Measurements from ENCODE around the gene SVIL.
"Not testable (repeated sequence)": the region's sequence is repeated elsewhere in the genome, so short reads cannot be mapped to it uniquely, and the experiment has no call there.

SVIL gene

DNA sequence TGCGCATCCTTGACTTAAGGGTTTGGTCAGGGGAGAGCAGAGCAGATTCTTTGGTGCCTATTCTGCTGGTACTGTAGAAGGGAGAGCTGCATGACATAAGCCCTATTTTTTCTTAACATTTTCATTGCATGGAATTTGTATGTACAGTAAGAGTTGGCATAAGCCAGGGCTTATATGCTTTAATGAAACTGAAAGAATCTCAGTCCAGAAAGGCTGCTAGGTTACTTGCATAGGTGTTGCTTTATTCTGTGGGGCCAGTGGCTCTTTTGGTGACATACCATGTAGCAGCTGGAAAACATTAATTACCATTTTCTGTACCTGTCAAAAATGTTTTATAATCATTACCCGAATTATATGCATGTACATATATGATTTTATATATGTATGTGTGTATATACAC, 193.8 kb downstream of the SVIL start:
- no peak overlapping the region for H3K4me3 ChIP-seq (ENCODE audit: low read depth, low read length)
- no peak for DNase-seq (ENCODE audit: low read depth)
- TF ChIP-seq, protein P1, sequence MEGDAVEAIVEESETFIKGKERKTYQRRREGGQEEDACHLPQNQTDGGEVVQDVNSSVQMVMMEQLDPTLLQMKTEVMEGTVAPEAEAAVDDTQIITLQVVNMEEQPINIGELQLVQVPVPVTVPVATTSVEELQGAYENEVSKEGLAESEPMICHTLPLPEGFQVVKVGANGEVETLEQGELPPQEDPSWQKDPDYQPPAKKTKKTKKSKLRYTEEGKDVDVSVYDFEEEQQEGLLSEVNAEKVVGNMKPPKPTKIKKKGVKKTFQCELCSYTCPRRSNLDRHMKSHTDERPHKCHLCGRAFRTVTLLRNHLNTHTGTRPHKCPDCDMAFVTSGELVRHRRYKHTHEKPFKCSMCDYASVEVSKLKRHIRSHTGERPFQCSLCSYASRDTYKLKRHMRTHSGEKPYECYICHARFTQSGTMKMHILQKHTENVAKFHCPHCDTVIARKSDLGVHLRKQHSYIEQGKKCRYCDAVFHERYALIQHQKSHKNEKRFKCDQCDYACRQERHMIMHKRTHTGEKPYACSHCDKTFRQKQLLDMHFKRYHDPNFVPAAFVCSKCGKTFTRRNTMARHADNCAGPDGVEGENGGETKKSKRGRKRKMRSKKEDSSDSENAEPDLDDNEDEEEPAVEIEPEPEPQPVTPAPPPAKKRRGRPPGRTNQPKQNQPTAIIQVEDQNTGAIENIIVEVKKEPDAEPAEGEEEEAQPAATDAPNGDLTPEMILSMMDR (conservative IDR thresholded peaks at IDR 0.05; ENCODE audit: low read depth, low read length): no peak

DNA sequence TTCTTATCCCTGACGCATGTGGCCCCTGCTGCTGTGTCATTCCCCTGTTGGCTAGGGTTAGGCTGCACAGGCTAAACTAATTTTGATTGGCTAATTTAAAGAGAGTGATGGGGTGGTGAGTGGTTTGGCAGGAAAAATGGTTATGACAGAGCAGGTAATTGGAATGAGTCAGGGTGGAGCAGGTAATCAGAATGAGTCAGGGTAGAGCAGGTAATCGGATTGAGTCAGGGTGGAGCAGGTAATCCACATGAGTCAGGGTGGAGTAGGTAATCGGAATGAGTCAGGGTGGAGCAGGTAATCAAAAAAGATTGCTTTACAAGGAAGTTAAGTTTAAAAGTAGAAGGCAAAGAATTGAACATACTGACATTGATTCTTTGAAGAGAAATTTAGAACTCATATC, 195.8 kb downstream of the SVIL start:
- not testable (repeated sequence) for H3K4me3 ChIP-seq (ENCODE audit: low read depth, low read length); DNase-seq (ENCODE audit: low read depth)

DNA sequence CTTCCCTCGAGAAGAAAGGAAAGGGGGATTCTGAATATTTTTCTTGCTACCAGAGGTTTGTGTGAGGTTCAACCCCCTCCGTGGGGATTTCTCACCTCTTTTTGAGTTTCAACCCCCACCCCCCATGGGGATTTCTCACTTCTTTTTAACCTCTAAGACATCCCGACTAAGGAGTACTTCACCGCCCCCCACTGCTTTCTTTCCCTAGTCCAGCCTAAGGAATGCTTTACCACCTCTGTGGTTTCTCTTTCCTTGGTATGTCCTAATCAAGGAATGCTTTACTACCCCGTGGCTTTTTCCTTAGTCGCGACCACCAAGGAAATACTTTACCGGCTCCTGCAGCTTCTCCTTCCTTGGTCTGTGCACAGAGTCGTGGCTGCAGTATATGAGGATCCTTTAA, 196.5 kb downstream of the SVIL start:
- no peak for DNase-seq (ENCODE audit: low read depth)
- H3K4me3 ChIP-seq (ENCODE audit: low read depth, low read length): no peak overlapping the region
- TF ChIP-seq, protein P1 (conservative IDR thresholded peaks at IDR 0.05; ENCODE audit: low read depth, low read length): no peak

DNA sequence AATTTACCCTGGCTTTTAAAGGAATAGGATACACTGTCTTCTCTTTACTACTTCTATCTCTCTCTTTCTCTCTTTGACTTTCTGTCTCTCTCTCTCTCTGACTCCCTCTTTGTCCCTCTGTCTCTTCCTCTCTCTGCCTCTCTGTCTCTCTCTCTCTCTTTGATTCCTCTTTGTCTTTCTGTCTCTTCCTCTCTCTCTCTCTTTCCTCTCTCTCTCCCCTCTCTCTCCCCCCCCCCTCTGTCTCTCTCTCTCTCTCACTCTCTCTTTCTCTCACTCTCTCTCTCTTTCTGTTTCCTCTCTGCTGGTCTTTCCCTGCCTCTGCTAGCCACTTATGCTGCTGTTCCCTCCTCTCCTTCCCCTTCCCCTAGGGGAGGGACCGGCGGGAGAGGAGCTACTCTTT, 196.9 kb downstream of the SVIL start:
- no peak overlapping the region for H3K4me3 ChIP-seq (ENCODE audit: low read depth, low read length)
- TF ChIP-seq, protein P1 (conservative IDR thresholded peaks at IDR 0.05; ENCODE audit: low read depth, low read length): no peak
- DNase-seq (ENCODE audit: low read depth): no peak

DNA sequence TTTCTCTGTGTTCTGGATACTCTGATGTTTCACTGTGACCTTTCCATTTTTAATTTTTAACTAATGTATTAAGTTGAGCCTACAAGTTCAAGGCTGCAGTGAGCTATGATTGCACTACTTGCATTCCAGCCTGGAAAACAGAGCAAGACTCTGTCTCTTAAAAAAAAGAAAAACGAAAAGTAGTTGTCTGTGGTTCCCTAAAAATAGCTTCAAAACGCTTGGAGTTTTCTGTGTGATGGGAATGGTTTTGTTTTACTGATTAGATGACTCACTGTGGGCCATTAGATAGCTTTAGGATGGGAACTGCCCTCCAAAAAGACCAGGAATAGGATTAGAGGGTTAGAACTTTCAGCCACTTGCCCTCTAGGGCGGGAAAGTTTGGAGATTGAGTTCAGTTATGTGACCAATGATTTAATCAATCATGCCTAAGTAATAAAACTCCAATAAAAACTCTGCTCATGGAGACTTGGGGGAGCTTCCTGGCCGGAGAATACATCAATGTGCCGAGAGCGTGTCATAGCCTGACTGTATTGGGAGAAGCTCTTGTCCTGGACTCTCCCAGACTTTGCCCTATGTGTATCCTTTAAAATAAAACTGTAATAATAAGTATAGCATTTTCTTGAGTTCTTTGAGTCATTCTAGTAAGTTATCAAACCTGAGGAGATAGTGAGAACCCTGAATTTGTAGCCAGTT, 198.8 kb downstream of the SVIL start:
- DNase-seq (ENCODE audit: low read depth): peak; percentile 30
- TF ChIP-seq, protein P1 (conservative IDR thresholded peaks at IDR 0.05; ENCODE audit: low read depth, low read length): no peak
- H3K4me3 ChIP-seq (ENCODE audit: low read depth, low read length): no peak overlapping the region

DNA sequence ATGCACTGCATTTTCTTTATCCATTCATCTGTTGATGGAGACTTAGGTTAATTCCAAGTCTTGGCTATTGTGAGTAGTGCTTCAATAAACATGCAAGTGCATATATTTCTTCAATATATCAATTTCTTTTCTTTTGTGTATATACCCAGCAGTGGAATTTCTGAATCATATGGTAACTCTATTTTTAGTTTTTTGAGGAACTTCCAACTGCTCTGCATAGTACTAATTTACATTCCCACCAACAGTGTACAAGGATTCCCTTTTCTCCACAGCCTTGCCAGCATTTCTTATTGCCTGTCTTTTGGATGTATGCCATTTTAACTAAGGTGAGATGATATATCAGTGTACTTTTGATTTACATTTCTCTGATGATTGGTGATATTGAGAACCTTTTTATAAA, 200.7 kb downstream of the SVIL start:
- TF ChIP-seq, protein P1 (conservative IDR thresholded peaks at IDR 0.05; ENCODE audit: low read depth, low read length): no peak
- no peak overlapping the region for H3K4me3 ChIP-seq (ENCODE audit: low read depth, low read length)
- no peak for DNase-seq (ENCODE audit: low read depth)

DNA sequence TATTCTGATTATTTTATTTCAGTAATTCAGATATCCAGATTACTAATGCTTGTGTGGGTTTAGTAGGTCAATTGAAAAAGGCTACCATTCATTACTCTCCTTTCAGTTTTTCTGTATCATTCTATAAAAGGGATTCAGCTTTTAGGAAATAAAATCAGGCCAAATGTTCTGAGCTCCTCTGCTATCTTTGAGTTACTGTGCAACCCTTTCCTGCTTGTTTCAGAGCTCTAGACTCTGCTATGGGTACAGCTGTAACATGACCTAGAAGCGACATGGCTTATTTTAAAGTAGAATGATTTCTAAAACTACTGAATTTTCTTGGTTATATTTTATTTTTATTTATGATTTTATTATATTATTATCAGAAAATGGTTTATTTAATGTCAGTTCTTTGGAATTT, 203.1 kb downstream of the SVIL start:
- DNase-seq (ENCODE audit: low read depth): no peak
- no peak overlapping the region for H3K4me3 ChIP-seq (ENCODE audit: low read depth, low read length)
- TF ChIP-seq, protein P1 (conservative IDR thresholded peaks at IDR 0.05; ENCODE audit: low read depth, low read length): no peak
